ENCODE data around the gene TMEM240. TPM values are rescaled to one million over a fixed set of nuclear protein-coding genes. Genes with fewer than 3 reads are reported as not detected.

The TMEM240 gene
- total RNA-seq, 4 donors from 2014 or later = 9.4 to 16.3 TPM; not detected in 2

DNA sequence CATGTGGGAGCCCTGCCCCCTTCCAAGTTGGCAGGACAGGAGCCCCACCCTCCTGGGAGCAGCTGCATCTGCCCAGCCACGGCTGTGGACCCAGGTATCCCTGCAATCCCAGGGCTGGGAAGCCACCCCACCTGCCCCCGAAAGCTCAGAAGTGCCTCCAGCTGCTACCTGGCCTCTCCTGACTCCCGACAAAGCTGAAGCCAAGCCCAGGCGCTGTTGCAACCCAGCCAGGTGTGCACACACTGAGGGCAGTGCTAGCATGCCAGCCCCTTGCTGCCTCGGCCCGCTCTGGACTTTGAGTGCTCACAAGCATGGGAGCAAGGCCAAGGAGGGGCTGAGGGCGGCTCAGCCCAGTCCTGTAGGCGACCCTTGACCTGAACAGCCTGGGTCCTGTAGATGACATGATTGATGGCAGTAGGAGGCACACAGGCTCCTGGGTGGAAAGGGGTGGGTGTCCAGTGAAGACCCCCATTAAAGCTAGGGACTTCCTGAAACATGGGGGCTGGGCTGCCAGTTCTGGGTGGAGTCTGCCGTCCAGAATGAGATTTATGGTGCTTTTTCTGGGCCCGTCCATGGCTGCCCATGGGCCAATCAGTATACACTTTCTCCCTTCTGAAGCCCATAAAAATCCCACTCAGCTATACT is 37.1 kb upstream of the TMEM240 start:
- Histone ChIP-seq H3K27me3 (no peaks in the 10 kb centered on the region), H3K36me3 (no peaks in the 10 kb centered on the region), H3K4me3 (no peak overlapping the region), H3K27ac (no peak overlapping the region), H3K4me1 (no peaks in the 10 kb centered on the region), H3K9me3 (no peaks in the 10 kb centered on the region)
- TF ChIP-seq, protein P1, sequence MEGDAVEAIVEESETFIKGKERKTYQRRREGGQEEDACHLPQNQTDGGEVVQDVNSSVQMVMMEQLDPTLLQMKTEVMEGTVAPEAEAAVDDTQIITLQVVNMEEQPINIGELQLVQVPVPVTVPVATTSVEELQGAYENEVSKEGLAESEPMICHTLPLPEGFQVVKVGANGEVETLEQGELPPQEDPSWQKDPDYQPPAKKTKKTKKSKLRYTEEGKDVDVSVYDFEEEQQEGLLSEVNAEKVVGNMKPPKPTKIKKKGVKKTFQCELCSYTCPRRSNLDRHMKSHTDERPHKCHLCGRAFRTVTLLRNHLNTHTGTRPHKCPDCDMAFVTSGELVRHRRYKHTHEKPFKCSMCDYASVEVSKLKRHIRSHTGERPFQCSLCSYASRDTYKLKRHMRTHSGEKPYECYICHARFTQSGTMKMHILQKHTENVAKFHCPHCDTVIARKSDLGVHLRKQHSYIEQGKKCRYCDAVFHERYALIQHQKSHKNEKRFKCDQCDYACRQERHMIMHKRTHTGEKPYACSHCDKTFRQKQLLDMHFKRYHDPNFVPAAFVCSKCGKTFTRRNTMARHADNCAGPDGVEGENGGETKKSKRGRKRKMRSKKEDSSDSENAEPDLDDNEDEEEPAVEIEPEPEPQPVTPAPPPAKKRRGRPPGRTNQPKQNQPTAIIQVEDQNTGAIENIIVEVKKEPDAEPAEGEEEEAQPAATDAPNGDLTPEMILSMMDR (IDR thresholded peaks at IDR 0.05) = no peak
- TF ChIP-seq POLR2A (IDR thresholded peaks at IDR 0.05) = no peak
- intact Hi-C loops (cut with DNase I; ENCODE audit: low total_unique reads) = no loop called here
- no peak for DNase-seq

DNA sequence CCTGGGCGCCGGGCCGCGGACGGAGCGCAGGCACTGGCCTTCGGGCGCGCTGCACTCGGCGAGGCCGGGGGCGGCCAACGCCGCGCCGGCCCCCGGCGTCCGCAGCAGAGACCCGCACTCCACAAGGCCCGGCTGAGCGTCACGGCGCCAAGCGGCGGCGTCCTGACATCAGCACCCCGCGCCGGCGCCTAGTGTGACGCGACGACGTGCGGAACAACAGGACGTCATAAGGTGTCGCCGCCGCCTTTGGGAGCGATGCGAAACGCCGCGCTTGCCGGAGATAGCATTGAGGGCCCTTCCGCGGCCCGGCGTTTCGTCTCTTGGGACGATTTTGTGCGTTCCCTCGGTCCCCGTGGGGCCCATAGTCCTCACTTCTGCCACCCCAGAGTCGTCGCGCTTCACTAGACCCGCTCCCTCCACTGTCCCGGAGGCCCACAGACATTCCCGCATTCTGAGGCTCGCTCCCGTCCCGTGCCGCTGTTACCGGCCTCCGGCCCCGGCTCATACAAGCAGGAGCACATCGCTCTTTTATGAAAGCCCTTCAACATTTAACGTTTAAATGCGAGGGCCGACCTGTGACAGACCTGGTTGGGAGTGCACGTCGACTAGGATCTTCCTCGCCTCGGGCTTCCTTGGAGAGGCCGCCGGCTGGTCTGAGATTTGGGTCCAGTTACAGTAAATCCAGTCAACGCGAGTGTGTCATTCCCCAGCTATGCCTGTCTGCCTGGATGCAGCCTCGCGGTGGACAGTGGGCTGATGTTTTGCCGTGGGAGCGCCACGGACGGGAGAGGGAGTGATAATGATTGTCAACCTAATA is 34.5 kb upstream of the TMEM240 start, which contains the start of gene SSU72:
Gene SSU72 (minus strand): TSS at position 143 of the 817 bp plus-strand sequence. CDS start 306 bp downstream, outside the sequence.
- Histone ChIP-seq H3K36me3 (no peaks in the 10 kb centered on the region), H3K4me1 (no peaks in the 10 kb centered on the region), H3K27me3 (no peaks in the 10 kb centered on the region), H3K27ac (peak within 1 kb of the TSS; percentile 92 to 98), H3K9me3 (no peaks in the 10 kb centered on the region), H3K4me3 (peak within 1 kb of the TSS; percentile 84 to 96)
- intact Hi-C loops (cut with DNase I; ENCODE audit: low total_unique reads) = no loop called here
- DNase-seq = peak; percentile 89 to 91
- TF ChIP-seq POLR2A (IDR thresholded peaks at IDR 0.05) = peak; percentile 64 to 94
- TF ChIP-seq, protein P1 (IDR thresholded peaks at IDR 0.05) = peak in 1 of 4 experiments; percentile 36

DNA sequence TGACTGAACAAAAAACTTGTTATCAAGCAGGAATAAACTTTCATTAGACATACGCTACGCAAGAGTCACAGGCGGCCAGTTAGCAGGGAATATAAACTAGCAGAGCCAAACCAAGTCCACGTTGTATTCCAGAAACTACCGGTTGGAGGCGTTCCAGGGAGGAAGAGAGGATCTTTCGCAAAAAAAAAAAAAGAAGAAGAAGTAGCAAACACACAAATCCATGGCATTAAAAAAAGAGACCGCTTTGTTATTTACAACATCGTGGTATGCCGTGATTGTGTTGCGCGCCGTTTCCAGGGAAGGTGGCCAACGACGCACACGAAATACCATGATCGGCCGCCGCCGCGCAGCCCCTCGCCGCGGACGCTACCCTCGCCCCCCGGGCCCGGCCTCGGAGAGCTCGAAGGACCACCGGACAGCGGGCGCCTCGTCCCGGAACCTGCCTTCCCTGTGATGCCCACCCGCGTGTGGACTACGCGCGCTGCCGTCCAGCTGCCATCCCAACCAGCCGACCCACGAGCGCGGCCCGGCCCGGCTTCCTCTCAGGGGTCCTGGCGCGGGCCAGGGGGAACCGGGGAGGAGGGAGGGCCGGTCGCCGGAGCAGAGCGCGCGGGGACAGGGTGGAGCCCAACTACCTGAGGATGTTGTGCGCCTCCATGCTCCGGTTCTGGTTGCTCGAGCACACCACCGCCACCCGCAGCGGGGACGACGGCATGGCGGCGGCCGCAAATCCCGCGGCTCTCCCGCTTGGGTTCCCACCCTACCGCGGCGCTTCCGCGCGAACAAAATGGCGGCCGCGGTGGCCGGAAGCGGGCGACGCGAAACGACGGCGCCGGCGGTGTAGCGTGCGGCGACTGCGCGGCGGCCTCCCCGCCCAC is 33.7 kb upstream of the TMEM240 start:
- intact Hi-C loops (cut with DNase I; ENCODE audit: low total_unique reads) = no loop called here
- Histone ChIP-seq H3K9me3 (no peaks in the 10 kb centered on the region), H3K4me3 (peak overlapping the region; percentile 84 to 96), H3K36me3 (no peaks in the 10 kb centered on the region), H3K4me1 (no peaks in the 10 kb centered on the region), H3K27ac (peak overlapping the region; percentile 92 to 98), H3K27me3 (no peaks in the 10 kb centered on the region)
- no peak for TF ChIP-seq POLR2A (IDR thresholded peaks at IDR 0.05)
- TF ChIP-seq, protein P1 (IDR thresholded peaks at IDR 0.05) = no peak
- DNase-seq = no peak

DNA sequence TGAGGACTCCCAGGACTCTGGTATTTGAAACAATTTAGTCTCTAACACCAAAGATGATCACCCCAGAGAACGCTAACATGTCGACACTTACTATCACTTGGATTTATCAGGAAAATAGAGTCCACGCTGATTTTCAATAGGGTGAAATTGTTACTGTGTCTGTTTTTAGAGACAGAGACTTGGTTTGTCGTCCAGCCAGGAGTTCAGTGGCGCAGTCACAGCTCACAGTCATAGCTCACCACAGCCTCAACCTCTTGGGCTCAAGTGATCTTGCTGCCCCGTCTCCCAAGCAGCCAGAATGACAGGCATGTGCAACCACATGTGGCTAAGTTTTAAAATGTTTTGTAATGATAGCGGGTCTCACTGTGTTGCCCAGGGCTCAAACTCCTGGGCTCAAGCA is 28.9 kb upstream of the TMEM240 start:
- intact Hi-C loops (cut with DNase I; ENCODE audit: low total_unique reads) = no loop called here
- Histone ChIP-seq H3K9me3 (no peaks in the 10 kb centered on the region), H3K27ac (no peak overlapping the region), H3K4me3 (no peak overlapping the region), H3K4me1 (no peaks in the 10 kb centered on the region), H3K36me3 (no peaks in the 10 kb centered on the region), H3K27me3 (no peaks in the 10 kb centered on the region)
- TF ChIP-seq, protein P1 (IDR thresholded peaks at IDR 0.05) = no peak
- no peak for TF ChIP-seq POLR2A (IDR thresholded peaks at IDR 0.05)
- no peak for DNase-seq
